Nephron (organoid): ENCODE data around the gene UFD1.

Experiments
- H3K27ac Mint-ChIP-seq, 3 experiments: 2 replicates each; pipeline ENCODE4 v1.8.0; 2020; ENCODE audit warnings: mixed read lengths in 3 of 3, mild to moderate bottlenecking in 2 of 3, moderate library complexity in 1 of 3
- H3K27me3 Mint-ChIP-seq: 2 replicates; pipeline ENCODE4 v1.8.0; 2021; ENCODE audit warnings: low read depth, mild to moderate bottlenecking, moderate library complexity, mixed read lengths
- H3K36me3 Mint-ChIP-seq: 2 replicates; pipeline ENCODE4 v1.8.0; 2020; ENCODE audit warnings: low read depth, mixed read lengths
- H3K4me1 Mint-ChIP-seq: 2 replicates; pipeline ENCODE4 v1.8.0; 2020; ENCODE audit warnings: mixed read lengths
- H3K4me3 Mint-ChIP-seq, 3 experiments: 2 replicates each; pipeline ENCODE4 v1.8.0; 2020; ENCODE audit warnings: mild to moderate bottlenecking in 3 of 3, mixed read lengths in 3 of 3, moderate library complexity in 2 of 3
- H3K9me3 Mint-ChIP-seq: 2 replicates; pipeline ENCODE4 v1.8.0; 2020; ENCODE audit warnings: mixed read lengths
- TF ChIP-seq, protein P1 (sequence below), 3 experiments: fragments of 200-600 bp; sonication (generic); IDR thresholded peaks; one replicate each; pipeline ENCODE4 v1.5.0; 2021; ENCODE audit warnings: antibody characterized with exemption in 3 of 3; ENCODE audit not compliant: unreplicated experiment in 3 of 3

Gene UFD1

GRCh38 chr22:19407649-19408606 is 71.1 kb downstream of the UFD1 start:
- no peaks in the 10 kb centered on the region for H3K9me3 Mint-ChIP-seq
- no peak overlapping the region for H3K4me3 Mint-ChIP-seq
- TF ChIP-seq, protein P1, sequence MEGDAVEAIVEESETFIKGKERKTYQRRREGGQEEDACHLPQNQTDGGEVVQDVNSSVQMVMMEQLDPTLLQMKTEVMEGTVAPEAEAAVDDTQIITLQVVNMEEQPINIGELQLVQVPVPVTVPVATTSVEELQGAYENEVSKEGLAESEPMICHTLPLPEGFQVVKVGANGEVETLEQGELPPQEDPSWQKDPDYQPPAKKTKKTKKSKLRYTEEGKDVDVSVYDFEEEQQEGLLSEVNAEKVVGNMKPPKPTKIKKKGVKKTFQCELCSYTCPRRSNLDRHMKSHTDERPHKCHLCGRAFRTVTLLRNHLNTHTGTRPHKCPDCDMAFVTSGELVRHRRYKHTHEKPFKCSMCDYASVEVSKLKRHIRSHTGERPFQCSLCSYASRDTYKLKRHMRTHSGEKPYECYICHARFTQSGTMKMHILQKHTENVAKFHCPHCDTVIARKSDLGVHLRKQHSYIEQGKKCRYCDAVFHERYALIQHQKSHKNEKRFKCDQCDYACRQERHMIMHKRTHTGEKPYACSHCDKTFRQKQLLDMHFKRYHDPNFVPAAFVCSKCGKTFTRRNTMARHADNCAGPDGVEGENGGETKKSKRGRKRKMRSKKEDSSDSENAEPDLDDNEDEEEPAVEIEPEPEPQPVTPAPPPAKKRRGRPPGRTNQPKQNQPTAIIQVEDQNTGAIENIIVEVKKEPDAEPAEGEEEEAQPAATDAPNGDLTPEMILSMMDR (IDR thresholded peaks at IDR 0.05; ENCODE audit: unreplicated experiment in 3 of 3) = no peak
- H3K27me3 Mint-ChIP-seq = no peaks in the 10 kb centered on the region
- H3K27ac Mint-ChIP-seq = no peak overlapping the region
- peaks cover 47% of the 10 kb centered on the region for H3K36me3 Mint-ChIP-seq
- no peaks in the 10 kb centered on the region for H3K4me1 Mint-ChIP-seq

- Mint-ChIP-seq H3K9me3 (no peaks in the 10 kb centered on the region), H3K36me3 (peaks cover 50% of the 10 kb centered on the region), H3K27me3 (no peaks in the 10 kb centered on the region), H3K27ac (no peak overlapping the region), H3K4me3 (no peak overlapping the region), H3K4me1 (no peaks in the 10 kb centered on the region)
- TF ChIP-seq, protein P1 (IDR thresholded peaks at IDR 0.05; ENCODE audit: unreplicated experiment in 3 of 3) = no peak
Observed at GRCh38 chr22:19406846-19407245, 72.1 kb downstream of the UFD1 start.

- Mint-ChIP-seq H3K4me1 (no peaks in the 10 kb centered on the region), H3K9me3 (no peaks in the 10 kb centered on the region), H3K36me3 (peaks cover 54% of the 10 kb centered on the region), H3K27ac (no peak overlapping the region), H3K4me3 (no peak overlapping the region), H3K27me3 (no peaks in the 10 kb centered on the region)
- TF ChIP-seq, protein P1 (IDR thresholded peaks at IDR 0.05; ENCODE audit: unreplicated experiment in 3 of 3) = no peak
Observed at GRCh38 chr22:19406281-19406811, 72.6 kb downstream of the UFD1 start.

DNA sequence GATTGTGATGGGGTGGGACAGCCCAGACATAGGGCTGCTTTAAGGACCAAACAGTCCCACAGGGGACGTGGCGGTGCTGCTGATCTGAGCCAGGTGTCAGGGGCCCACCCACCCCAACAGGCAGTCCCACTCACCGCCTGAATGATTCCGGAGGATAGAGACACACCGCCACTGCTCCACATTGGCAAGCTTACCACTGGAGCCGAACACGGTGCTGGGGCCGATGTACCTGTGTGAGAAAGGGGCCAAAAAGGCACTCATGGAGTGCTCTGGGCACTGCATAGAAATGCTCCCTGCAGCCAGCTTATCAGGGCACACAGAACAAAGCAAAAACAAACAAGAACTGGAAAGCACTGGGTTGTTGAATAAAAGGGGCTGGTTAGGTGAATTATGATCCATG is 73.3 kb downstream of the UFD1 start:
- TF ChIP-seq, protein P1 (IDR thresholded peaks at IDR 0.05; ENCODE audit: unreplicated experiment in 3 of 3) = no peak
- Mint-ChIP-seq H3K9me3 (no peaks in the 10 kb centered on the region), H3K4me1 (no peaks in the 10 kb centered on the region), H3K27me3 (no peaks in the 10 kb centered on the region), H3K36me3 (peaks cover 61% of the 10 kb centered on the region), H3K4me3 (no peak overlapping the region), H3K27ac (no peak overlapping the region)

GRCh38 chr22:19405133-19405532 is 73.9 kb downstream of the UFD1 start:
- no peak overlapping the region for H3K27ac Mint-ChIP-seq

More at GRCh38 chr22:19405133-19405532, 73.9 kb downstream of the UFD1 start:
- H3K4me1 Mint-ChIP-seq = no peaks in the 10 kb centered on the region
- no peaks in the 10 kb centered on the region for H3K27me3 Mint-ChIP-seq
- peaks cover 63% of the 10 kb centered on the region for H3K36me3 Mint-ChIP-seq
- H3K4me3 Mint-ChIP-seq = no peak overlapping the region
- H3K9me3 Mint-ChIP-seq = no peaks in the 10 kb centered on the region
- TF ChIP-seq, protein P1 (IDR thresholded peaks at IDR 0.05; ENCODE audit: unreplicated experiment in 3 of 3) = no peak
